ENCODE measurements around the gene MFSD2A. TPM values are rescaled to one million over a fixed set of nuclear protein-coding genes. Genes with fewer than 3 reads are reported as not detected.
"Not testable (repeated sequence)": the region's sequence is repeated elsewhere in the genome, so short reads cannot be mapped to it uniquely, and the experiment has no call there.

The MFSD2A gene
- total RNA-seq, 1 donor from 2014 or later = 6.7 TPM

GRCh38 chr1:39969048-39969447 is 14.1 kb downstream of the MFSD2A start:
- peak; percentile 35 for DNase-seq (ENCODE audit: low read depth)

- DNase-seq (ENCODE audit: low read depth) = no peak
Measured at GRCh38 chr1:39969531-39970270, 14.8 kb downstream of the MFSD2A start.

- DNase-seq (ENCODE audit: low read depth) = no peak
Measured at GRCh38 chr1:39970274-39970673, 15.3 kb downstream of the MFSD2A start.

- no peak for DNase-seq (ENCODE audit: low read depth)
Measured at GRCh38 chr1:39971138-39971537, 16.2 kb downstream of the MFSD2A start.

GRCh38 chr1:39973503-39974135 is 18.7 kb downstream of the MFSD2A start:
- DNase-seq (ENCODE audit: low read depth) = peak; percentile 45

GRCh38 chr1:39976732-39977131 is 21.8 kb downstream of the MFSD2A start:
- DNase-seq (ENCODE audit: low read depth) = no peak

- DNase-seq (ENCODE audit: low read depth) = no peak
Measured at GRCh38 chr1:39977202-39977601, 22.3 kb downstream of the MFSD2A start.

- DNase-seq (ENCODE audit: low read depth) = no peak
Measured at GRCh38 chr1:39979654-39980053, 24.7 kb downstream of the MFSD2A start.

GRCh38 chr1:39980555-39981313 is 25.8 kb downstream of the MFSD2A start:
- peak; percentile 18 for DNase-seq (ENCODE audit: low read depth)

GRCh38 chr1:39981385-39981784 is 26.4 kb downstream of the MFSD2A start:
- no peak for DNase-seq (ENCODE audit: low read depth)

- peak; percentile 89 for DNase-seq (ENCODE audit: low read depth)
Measured at GRCh38 chr1:39981945-39982344, 27.0 kb downstream of the MFSD2A start.

GRCh38 chr1:39984480-39984879 is 29.5 kb downstream of the MFSD2A start:
- DNase-seq (ENCODE audit: low read depth) = not testable (repeated sequence)

GRCh38 chr1:39984951-39985350 is 30.0 kb downstream of the MFSD2A start:
- DNase-seq (ENCODE audit: low read depth) = no peak

GRCh38 chr1:39987869-39988268 is 32.9 kb downstream of the MFSD2A start:
- DNase-seq (ENCODE audit: low read depth) = no peak

GRCh38 chr1:39988618-39989343 is 33.8 kb downstream of the MFSD2A start:
- DNase-seq (ENCODE audit: low read depth) = peak; percentile 18

GRCh38 chr1:39990428-39990827 is 35.5 kb downstream of the MFSD2A start:
- no peak for DNase-seq (ENCODE audit: low read depth)

GRCh38 chr1:39992234-39992633 is 37.3 kb downstream of the MFSD2A start:
- no peak for DNase-seq (ENCODE audit: low read depth)

GRCh38 chr1:39992888-39993287 is 37.9 kb downstream of the MFSD2A start:
- no peak for DNase-seq (ENCODE audit: low read depth)

GRCh38 chr1:39995973-39996393 is 41.0 kb downstream of the MFSD2A start:
- no peak for DNase-seq (ENCODE audit: low read depth)

- DNase-seq (ENCODE audit: low read depth) = peak; percentile 13
Measured at GRCh38 chr1:39996396-39997004, 41.6 kb downstream of the MFSD2A start.

- DNase-seq (ENCODE audit: low read depth) = no peak
Measured at GRCh38 chr1:40001456-40001855, 46.5 kb downstream of the MFSD2A start.
